GM12864 (cell line): ENCODE data around the gene TMEM164.
"Not testable (repeated sequence)": the region's sequence is repeated elsewhere in the genome, so short reads cannot be mapped to it uniquely, and the experiment has no call there.

ENCODE experiments used
- DNase-seq: peaks from one replicate; pipeline ENCODE4 v3.0.0-alpha.2; 2011; ENCODE audit warnings: low read depth
- H3K4me3 ChIP-seq: 2 replicates; pipeline ENCODE4 v1.5.1; 2011; ENCODE audit warnings: mild to moderate bottlenecking, low read depth, low read length, control low read depth
- CTCF ChIP-seq: IDR thresholded peaks from 2 replicates; pipeline ENCODE4 v1.5.1; 2011; ENCODE audit warnings: low read depth, mild to moderate bottlenecking, moderate library complexity, low read length, control low read depth, inconsistent platforms; ENCODE audit errors: missing control alignments

The TMEM164 gene

DNA sequence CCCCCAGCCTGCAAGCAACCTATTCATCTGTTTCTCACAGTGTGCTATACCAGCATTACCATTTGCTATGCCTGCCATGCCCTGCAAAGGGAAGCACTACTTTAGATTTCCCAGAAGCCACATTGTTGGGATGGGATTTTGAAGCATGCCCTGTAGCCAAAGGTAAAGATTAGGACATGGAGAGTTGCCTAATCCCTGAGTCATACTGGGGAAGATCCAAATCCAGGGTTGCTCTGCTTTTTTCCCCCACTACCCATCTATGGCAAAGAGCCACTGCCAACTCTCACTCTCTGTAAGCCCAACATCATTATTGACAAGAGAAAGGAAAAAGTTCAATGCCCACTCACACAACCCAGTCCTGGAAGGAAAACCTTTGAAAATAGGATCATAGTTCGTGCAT lies 36.7 kb upstream of the TMEM164 start:
- H3K4me3 ChIP-seq: no peak overlapping the region
- TF ChIP-seq CTCF: no peak
- no peak for DNase-seq

DNA sequence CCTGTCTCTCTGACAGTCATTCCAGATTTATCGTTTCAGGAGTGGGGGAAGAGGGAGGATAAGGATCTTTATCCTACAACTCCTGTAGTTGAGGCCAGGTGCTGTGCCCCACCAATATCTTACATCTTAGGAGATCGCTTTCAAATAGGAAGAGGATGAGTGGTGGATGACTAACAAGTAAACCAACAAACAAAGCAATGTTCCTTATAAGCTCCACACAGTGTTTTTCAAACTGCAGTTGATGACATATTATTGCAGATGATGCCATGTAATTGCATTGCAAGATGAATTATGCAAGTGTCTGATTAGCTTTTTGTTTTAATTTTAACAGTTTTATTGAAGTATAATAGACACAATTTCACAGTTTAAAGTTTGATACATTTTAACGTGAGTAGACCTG lies 35.8 kb upstream of the TMEM164 start:
- no peak for TF ChIP-seq CTCF
- DNase-seq: no peak
- no peak overlapping the region for H3K4me3 ChIP-seq

GRCh38 chrX:109970841-109971240 lies 32.1 kb upstream of the TMEM164 start:
- not testable (repeated sequence) for H3K4me3 ChIP-seq, DNase-seq

DNA sequence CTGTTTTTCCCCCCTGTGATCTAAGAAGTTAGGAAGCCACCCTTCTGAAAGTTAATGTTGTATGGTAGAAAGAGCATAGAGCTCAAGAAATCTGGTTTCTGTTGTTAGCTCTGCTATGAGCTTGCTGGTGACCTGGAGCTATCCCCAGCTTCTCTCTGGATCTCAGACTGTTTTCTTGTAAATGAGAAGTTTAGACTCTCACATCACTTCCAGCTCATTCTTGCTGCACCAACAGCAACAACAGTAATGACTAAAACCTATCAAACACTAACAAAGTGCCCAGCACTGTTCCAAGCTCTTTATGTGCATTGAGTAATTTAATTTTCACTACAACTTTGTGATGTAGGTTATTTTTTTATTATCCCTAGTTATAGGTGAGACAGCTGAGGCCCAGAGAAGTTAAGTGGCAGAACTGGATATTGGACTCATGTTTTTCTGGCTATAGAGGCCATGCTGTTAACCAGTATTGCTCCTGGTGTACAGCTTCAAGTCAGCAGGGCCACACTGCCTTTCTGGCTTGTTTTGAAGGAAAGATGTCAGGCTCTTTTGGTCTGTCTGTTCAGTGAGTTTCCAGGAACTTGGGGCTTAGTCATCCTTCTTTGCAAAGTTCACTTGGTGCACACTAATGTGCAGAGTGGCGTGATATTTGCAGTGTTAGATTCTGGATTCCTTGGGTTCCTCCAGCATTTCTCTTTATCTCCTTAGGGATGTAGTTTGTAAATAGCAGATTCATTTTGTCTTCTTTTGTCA lies 27.8 kb upstream of the TMEM164 start:
- DNase-seq: no peak
- no peak for TF ChIP-seq CTCF
- no peak overlapping the region for H3K4me3 ChIP-seq

DNA sequence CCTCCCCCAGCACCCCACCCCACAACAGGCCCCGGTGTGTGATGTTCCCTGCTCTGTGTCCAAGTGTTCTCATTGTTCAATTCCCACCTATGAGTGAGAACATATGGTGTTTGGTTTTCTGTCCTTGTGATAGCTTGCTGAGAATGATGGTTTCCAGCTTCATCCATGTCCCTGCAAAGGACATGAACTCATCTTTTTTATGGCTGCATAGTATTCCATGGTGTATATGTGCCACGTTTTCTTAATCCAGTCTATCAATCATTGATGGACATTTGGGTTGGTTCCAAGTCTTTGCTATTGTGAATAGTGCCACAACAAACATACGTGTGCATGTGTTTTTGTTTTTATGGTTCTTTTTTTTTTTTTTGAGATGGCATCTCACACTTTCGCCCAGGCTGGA lies 17.7 kb upstream of the TMEM164 start:
- DNase-seq, H3K4me3 ChIP-seq: not testable (repeated sequence)

DNA sequence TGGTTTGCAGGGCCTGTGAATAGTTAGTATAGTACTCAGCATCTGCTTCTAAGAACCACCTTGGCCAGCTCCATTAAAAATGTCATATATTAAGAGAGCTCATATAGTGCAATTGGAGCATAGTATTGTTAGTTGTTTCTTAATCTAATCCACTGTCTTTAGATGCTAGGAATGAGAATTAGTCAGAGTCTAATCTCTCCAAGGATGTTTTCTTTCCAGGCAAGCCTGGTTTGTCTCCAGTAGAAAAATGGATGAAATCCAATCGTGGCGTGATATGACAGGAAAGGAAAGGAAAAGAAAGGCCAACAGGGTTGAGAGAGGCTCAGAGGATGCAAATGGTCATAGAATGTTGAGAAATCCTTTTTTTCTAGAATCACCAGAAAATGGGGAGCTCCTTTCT lies 15.0 kb upstream of the TMEM164 start:
- DNase-seq: no peak
- no peak overlapping the region for H3K4me3 ChIP-seq
- no peak for TF ChIP-seq CTCF

GRCh38 chrX:109990582-109991276 lies 12.2 kb upstream of the TMEM164 start:
- H3K4me3 ChIP-seq: no peak overlapping the region
- TF ChIP-seq CTCF: no peak
- no peak for DNase-seq

- no peak for TF ChIP-seq CTCF
- DNase-seq: no peak
- no peak overlapping the region for H3K4me3 ChIP-seq
These were observed 10.7 kb upstream of the TMEM164 start for GRCh38 chrX:109992203-109992602.
